Esophagus muscularis mucosa (tissue), 4 donors: ENCODE results near the gene PSMD8. TPM values are rescaled to one million over a fixed set of nuclear protein-coding genes. Genes with fewer than 3 reads are reported as not detected.

Source experiments
- DNase-seq: peaks from one replicate; pipeline ENCODE4 v3.0.0-alpha.2; 2017; ENCODE audit errors: extremely low spot score
- H3K27ac ChIP-seq, 4 donors: fragments of 200-600 bp; sonication (generic); replicated peaks in 1 of 4; 1 replicate in 3 of 4; 2 replicates in 1 of 4; pipeline ENCODE4 v1.5.1; 2016 to 2019; ENCODE audit warnings: mild to moderate bottlenecking in 1 of 4
- H3K27me3 ChIP-seq, 4 donors: fragments of 200-600 bp; sonication (generic); one replicate each; pipeline versions ENCODE4 v1.5.1 to v1.6.0; 2016 to 2019
- H3K36me3 ChIP-seq, 4 donors: fragments of 200-600 bp; sonication (generic); one replicate each; pipeline ENCODE4 v1.5.1; 2016 to 2019
- H3K4me1 ChIP-seq, 4 donors: fragments of 200-600 bp; sonication (generic); one replicate each; pipeline ENCODE4 v1.5.1; 2016 to 2019
- H3K4me3 ChIP-seq, 4 donors: fragments of 200-600 bp; sonication (generic); 1 replicate in 2 of 4; 2 replicates in 2 of 4; pipeline ENCODE4 v1.5.1; 2016 to 2019; ENCODE audit warnings: mild to moderate bottlenecking in 4 of 4, moderate library complexity in 1 of 4
- H3K9me3 ChIP-seq, 4 donors: fragments of 200-600 bp; sonication (generic); 1 replicate in 3 of 4; 2 replicates in 1 of 4; pipeline ENCODE4 v1.5.1; 2016 to 2019
- CTCF ChIP-seq, 3 experiments: fragments of 200-600 bp in 2 of 3; fragments of 450-650 bp in 1 of 3; sonication (generic) in 2 of 3; IDR thresholded peaks; one replicate each; pipeline ENCODE4 v1.5.1; 2017 to 2019; ENCODE audit warnings: antibody characterized with exemption in 3 of 3, mild to moderate bottlenecking in 2 of 3, moderate library complexity in 1 of 3
- EP300 ChIP-seq: sonication (generic); formaldehyde crosslinking; IDR thresholded peaks from one replicate; pipeline ENCODE4 v1.6.1; 2017; ENCODE audit warnings: antibody characterized with exemption
- POLR2A ChIP-seq: fragments of 450-650 bp; IDR thresholded peaks from one replicate; pipeline ENCODE4 v1.6.1; 2017; ENCODE audit warnings: antibody characterized with exemption, moderate library complexity, mild to moderate bottlenecking, low read depth
- POLR2AphosphoS5 ChIP-seq, 2 donors: sonication (generic); formaldehyde crosslinking; IDR thresholded peaks; one replicate each; pipeline ENCODE4 v1.6.1; 2017; ENCODE audit warnings: antibody characterized with exemption in 2 of 2
- WGBS: methylation state at CpG from one replicate; pipeline ENCODE4 v1.1.5; 2018; 5-methylcytosine and 5-hydroxymethylcytosine counted together
- intact Hi-C: fragments of 100-400 bp; cut with DNase I; formaldehyde crosslinking; loops from one replicate; pipeline ENCODE4 v1.15.1; 2023
- total RNA-seq, 4 donors: library from RNA; depleted of rRNA; stranded (reverse); fragments of >200 nt; gene quantifications; one replicate each; pipeline versions ENCODE4 v1.1.0 to v1.2.1, GENCODE V29; 2016

Gene PSMD8
- total RNA-seq, 4 donors from 2014 or later = 145 to 259 (median 212) TPM

- 9% methylated on average over 9 of the region's 30 CpGs for WGBS
- Histone ChIP-seq H3K27me3 (peaks cover 0 to 59% (median 35%) of the 10 kb centered on the region in 4 donors), H3K4me1 (peaks cover 0 to 18% (median 8%) of the 10 kb centered on the region in 4 donors), H3K4me3 (no peak overlapping the region), H3K36me3 (no peaks in the 10 kb centered on the region), H3K27ac (no peak overlapping the region), H3K9me3 (no peaks in the 10 kb centered on the region)
- intact Hi-C loops = no loop called here
- TF ChIP-seq CTCF (IDR thresholded peaks at IDR 0.05) (no peak), POLR2AphosphoS5 (IDR thresholded peaks at IDR 0.05) (no peak), EP300 (no peak), POLR2A (no peak)
- no peak for DNase-seq
Measured at GRCh38 chr19:38394488-38394887, 20.1 kb downstream of the PSMD8 start.

- H3K9me3 ChIP-seq = no peaks in the 10 kb centered on the region
- no peak for TF ChIP-seq EP300
- TF ChIP-seq CTCF (IDR thresholded peaks at IDR 0.05) = no peak
- no peak for TF ChIP-seq POLR2AphosphoS5 (IDR thresholded peaks at IDR 0.05)
- TF ChIP-seq POLR2A = no peak
- no peak overlapping the region for H3K27ac ChIP-seq
- H3K27me3 ChIP-seq = peaks cover 0 to 70% (median 42%) of the 10 kb centered on the region in 4 donors
- peaks cover 0 to 14% (median 3%) of the 10 kb centered on the region in 4 donors for H3K4me1 ChIP-seq
- 11% methylated on average over 28 of the region's 86 CpGs for WGBS
- peak overlapping the region in 2 of 4 donors; percentile 14 to 16 for H3K4me3 ChIP-seq
- no peaks in the 10 kb centered on the region for H3K36me3 ChIP-seq
- DNase-seq = no peak
- intact Hi-C loops = no loop called here
Measured at GRCh38 chr19:38395381-38396114, 21.2 kb downstream of the PSMD8 start.

- Histone ChIP-seq H3K4me3 (no peak overlapping the region), H3K9me3 (no peaks in the 10 kb centered on the region), H3K36me3 (no peaks in the 10 kb centered on the region), H3K27me3 (peaks cover 0 to 77% (median 45%) of the 10 kb centered on the region in 4 donors), H3K27ac (no peak overlapping the region), H3K4me1 (peaks cover 5 to 25% (median 14%) of the 10 kb centered on the region in 4 donors)
- WGBS = 56% methylated on average over 9 of the region's 9 CpGs
- intact Hi-C loops = no loop called here
- TF ChIP-seq POLR2AphosphoS5 (IDR thresholded peaks at IDR 0.05) (no peak), EP300 (no peak), POLR2A (no peak)
- DNase-seq = no peak
Measured at GRCh38 chr19:38399081-38399480, 24.7 kb downstream of the PSMD8 start.

GRCh38 chr19:38399537-38399936 lies 25.2 kb downstream of the PSMD8 start:
- TF ChIP-seq EP300 (no peak), CTCF (IDR thresholded peaks at IDR 0.05) (no peak), POLR2A (no peak), POLR2AphosphoS5 (IDR thresholded peaks at IDR 0.05) (no peak)
- peaks cover 5 to 28% (median 18%) of the 10 kb centered on the region in 4 donors for H3K4me1 ChIP-seq
- no peak for DNase-seq
- H3K27me3 ChIP-seq = peaks cover 0 to 72% (median 43%) of the 10 kb centered on the region in 4 donors
- WGBS = 100% methylated on average over 1 of the region's 1 CpG
- peaks cover 0 to 2% (median 0%) of the 10 kb centered on the region in 4 donors for H3K36me3 ChIP-seq
- intact Hi-C loops = no loop called here
- H3K4me3 ChIP-seq = no peak overlapping the region
- no peaks in the 10 kb centered on the region for H3K9me3 ChIP-seq
- H3K27ac ChIP-seq = no peak overlapping the region

GRCh38 chr19:38400361-38400760 lies 26.0 kb downstream of the PSMD8 start:
- H3K27me3 ChIP-seq = peaks cover 0 to 64% (median 37%) of the 10 kb centered on the region in 4 donors

More at GRCh38 chr19:38400361-38400760, 26.0 kb downstream of the PSMD8 start:
- no peak for DNase-seq
- intact Hi-C loops = loop anchor here (5.0 kb wide), 3 partner anchors 117 to 532 kb away; partner anchors contain the start of genes EIF3K, MAP4K1, MRPS12 and SARS2
- H3K36me3 ChIP-seq = peaks cover 0 to 11% (median 5%) of the 10 kb centered on the region in 4 donors
- H3K9me3 ChIP-seq = no peaks in the 10 kb centered on the region
- no peak for TF ChIP-seq CTCF (IDR thresholded peaks at IDR 0.05)
- TF ChIP-seq EP300 = no peak
- no peak for TF ChIP-seq POLR2A
- no peak for TF ChIP-seq POLR2AphosphoS5 (IDR thresholded peaks at IDR 0.05)
- no peak overlapping the region for H3K27ac ChIP-seq
- 72% methylated on average over 5 of the region's 5 CpGs for WGBS
- peaks cover 5 to 27% (median 16%) of the 10 kb centered on the region in 4 donors for H3K4me1 ChIP-seq
- H3K4me3 ChIP-seq = no peak overlapping the region
